Islet precursor cell (in vitro differentiated cells): ENCODE results near the gene POLR2E.

Source experiments
- DNase-seq: peaks from one replicate; pipeline ENCODE4 v3.0.0-alpha.2; 2018

POLR2E gene

DNA sequence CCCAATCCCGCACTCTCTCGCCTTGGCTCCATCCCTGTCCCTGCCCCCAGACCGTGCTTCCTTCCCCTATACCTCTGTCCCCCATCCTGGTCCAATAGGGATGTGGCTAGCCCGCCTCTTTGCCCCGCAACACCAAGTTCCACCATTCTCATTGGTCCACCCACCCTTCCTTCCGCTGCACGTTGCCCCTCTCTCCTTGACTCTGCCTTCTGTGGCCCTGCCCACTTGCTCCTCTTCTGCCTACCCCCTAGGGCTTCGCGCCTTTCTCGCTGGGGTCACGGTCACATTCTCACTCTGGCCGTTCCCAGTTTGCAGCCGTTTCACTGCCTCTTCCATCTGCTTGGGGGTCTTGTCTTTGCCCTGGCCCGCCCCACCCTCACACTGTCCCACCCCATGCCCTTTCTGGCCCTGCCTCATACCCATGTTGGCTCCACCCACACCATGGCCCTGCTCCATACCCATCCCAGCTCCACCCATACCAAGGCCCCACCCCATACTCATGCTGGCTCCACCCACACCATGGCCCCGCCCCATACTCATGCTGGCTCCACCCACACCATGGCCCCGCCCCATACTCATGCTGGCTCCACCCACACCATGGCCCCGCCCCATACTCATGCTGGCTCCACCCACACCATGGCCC is 32.7 kb downstream of the POLR2E start:
- no peak for DNase-seq

- no peak for DNase-seq
These were observed 33.2 kb downstream of the POLR2E start for GRCh38 chr19:1061987-1062386.

DNA sequence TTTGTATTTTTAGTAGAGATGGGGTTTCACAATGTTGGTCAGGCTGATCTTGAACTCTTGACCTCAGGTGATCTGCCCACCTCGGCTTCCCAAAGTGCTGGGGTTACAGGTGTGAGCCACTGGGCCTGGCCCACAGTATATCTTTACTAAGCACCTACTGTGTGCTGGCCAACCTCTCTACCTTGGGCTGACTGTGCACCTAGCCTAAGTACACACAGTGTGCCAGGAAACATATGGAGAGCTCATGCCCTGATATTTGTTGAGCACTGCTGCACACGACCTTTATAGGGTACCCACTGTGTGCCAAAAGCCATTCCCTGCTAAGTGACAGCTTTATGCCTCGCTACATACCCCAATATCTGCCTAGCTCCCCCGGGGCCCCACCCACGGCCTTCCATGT is 34.5 kb downstream of the POLR2E start:
- no peak for DNase-seq

DNA sequence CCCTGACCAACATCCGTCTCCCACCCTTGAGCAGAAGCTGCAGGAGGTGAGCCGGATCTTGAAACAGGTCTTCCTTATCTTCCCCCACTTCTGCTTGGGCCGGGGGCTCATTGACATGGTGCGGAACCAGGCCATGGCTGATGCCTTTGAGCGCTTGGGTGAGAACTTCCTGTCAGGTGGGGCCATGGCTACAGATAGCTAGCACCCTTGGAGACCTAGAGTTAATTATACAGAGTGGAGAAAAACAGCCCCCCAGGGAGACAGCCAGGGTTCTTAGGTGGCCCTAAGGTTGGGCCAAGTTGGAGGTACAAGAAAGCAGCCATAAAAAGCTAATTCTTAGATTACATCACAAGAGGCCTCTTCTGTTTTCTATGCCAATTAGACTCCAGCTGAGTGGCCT is 37.1 kb downstream of the POLR2E start:
- DNase-seq = no peak

- no peak for DNase-seq
These were observed 37.9 kb downstream of the POLR2E start for GRCh38 chr19:1057176-1057855.

- DNase-seq = no peak
These were observed 39.1 kb downstream of the POLR2E start for GRCh38 chr19:1055886-1056620.

GRCh38 chr19:1055028-1055425 is 40.1 kb downstream of the POLR2E start:
- no peak for DNase-seq

DNA sequence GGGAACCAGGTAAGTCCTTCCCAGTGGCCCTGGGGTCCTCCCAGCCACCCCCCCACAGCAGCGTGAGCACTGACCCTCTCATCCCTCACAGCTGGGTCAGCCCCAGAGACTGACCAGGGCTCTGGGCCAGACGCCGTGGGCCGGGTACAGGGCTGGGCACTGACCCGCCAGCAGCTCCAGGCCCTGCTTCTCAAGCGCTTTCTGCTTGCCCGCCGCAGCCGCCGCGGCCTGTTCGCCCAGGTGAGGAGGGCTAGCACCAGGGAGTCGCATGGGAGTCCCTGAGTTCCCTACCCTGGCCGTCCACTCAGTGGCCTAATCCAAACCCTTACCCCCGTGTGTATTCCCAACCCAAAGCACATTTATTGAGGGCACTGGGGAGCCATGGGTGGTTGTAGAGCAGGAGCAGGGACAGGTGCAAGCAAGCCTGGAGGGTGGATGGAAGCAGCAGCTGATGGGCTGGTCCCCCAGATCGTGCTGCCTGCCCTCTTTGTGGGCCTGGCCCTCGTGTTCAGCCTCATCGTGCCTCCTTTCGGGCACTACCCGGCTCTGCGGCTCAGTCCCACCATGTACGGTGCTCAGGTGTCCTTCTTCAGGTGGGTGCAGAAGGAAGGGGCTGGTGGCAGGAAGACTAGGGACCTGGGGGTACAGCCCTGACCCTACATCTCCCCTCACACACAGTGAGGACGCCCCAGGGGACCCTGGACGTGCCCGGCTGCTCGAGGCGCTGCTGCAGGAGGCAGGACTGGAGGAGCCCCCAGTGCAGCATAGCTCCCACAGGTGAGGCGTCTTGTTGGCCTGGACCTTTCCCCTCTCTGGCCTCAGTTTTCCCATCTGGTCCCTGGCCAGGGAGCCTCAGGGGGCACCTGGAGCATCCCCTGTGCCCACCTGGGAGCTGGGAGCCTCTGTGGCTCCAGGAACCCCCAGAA is 40.8 kb downstream of the POLR2E start:
- DNase-seq = no peak

- DNase-seq = no peak
These were observed 41.7 kb downstream of the POLR2E start for GRCh38 chr19:1053176-1054101.

DNA sequence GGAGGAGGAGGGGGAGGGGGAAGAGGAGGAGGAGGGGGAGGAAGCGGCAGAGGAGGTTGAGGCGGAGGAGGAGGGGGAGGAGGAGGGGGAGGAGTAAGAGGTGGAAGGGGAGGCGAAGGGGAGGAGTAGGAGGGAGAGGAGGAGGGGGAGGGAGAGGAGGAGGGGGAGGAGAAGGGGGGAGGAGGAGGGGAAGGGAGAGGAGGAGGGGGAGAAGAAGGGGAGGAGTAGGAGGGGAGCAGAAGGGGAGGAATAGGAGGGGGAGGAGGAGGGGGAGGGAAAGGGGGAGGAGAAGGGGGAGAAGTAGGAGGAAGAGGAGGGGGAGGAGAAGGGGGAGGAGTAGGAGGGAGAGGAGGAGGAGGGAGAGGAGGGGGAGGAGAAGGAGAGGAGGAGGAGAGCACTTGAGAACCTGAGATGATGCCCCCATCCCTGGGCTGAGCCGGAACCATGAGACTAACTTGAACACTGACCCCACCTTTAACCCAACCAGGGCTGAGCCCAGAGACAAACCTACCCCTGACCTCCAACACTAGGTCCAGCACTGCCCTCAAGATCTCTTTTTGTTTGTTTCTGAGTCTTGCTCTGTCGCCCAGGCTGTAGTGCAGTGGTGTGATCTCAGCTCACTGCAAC is 42.7 kb downstream of the POLR2E start:
- DNase-seq = no peak

DNA sequence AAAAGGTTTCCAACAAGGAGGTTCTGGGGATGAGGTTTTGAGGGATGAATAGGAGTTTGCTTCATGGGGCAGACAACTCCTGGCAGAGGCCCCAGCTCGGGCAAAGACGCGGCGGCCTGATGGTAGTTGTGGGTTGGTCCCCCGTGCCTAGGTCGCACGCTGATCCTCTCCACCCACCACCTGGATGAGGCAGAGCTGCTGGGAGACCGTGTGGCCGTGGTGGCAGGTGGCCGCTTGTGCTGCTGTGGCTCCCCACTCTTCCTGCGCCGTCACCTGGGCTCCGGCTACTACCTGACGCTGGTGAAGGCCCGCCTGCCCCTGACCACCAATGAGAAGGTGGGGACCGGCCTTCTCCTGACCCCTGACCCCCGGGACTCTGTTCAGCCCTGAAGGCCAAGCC is 43.4 kb downstream of the POLR2E start:
- DNase-seq = no peak

DNA sequence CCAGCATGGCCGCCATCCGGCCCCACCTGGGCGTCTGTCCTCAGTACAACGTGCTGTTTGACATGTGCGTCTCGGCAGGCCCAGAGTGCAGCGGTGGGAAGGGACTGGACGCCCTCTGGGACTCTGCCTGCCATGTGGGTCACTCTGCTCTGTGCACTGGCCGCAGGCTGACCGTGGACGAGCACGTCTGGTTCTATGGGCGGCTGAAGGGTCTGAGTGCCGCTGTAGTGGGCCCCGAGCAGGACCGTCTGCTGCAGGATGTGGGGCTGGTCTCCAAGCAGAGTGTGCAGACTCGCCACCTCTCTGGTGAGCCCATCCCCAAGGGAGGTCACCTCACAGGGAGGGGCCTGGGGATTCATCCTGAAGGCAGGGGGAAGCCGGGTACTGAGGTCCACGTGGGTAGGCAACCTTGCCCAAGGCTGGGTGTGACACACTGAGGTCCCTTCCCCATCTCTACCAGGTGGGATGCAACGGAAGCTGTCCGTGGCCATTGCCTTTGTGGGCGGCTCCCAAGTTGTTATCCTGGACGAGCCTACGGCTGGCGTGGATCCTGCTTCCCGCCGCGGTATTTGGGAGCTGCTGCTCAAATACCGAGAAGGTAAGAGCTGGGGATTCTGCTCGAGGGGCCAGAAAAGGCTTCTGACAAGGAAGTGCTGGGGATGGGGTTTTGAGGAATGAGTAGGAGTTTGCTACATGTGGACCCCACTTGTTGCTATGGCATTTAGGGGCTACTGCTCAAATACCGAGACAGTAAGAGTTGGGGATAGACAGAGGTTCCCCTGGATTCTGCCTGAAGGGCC is 44.0 kb downstream of the POLR2E start:
- no peak for DNase-seq

DNA sequence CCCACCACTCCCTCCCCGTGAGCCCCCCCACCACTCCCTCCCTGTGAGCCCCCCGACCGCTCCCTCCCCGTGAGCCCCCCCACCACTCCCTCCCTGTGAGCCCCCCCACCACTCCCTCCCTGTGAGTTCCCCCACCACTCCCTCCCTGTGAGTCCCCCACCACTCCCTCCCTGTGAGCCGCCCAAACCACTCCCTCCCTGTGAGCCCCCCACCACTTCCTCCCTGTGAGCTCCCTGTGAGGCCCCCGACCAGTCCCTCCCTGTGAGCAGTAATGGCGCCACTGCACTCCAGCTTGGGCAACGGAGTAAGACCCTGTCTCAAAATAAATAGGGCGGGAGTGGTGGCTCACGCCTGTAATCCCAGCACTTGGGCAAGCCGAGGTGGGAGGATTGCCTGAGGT is 45.4 kb downstream of the POLR2E start:
- DNase-seq = no peak

GRCh38 chr19:1049106-1049505 is 46.1 kb downstream of the POLR2E start:
- peak; percentile 50 for DNase-seq

GRCh38 chr19:1047696-1048147 is 47.5 kb downstream of the POLR2E start:
- peak; percentile 40 for DNase-seq

DNA sequence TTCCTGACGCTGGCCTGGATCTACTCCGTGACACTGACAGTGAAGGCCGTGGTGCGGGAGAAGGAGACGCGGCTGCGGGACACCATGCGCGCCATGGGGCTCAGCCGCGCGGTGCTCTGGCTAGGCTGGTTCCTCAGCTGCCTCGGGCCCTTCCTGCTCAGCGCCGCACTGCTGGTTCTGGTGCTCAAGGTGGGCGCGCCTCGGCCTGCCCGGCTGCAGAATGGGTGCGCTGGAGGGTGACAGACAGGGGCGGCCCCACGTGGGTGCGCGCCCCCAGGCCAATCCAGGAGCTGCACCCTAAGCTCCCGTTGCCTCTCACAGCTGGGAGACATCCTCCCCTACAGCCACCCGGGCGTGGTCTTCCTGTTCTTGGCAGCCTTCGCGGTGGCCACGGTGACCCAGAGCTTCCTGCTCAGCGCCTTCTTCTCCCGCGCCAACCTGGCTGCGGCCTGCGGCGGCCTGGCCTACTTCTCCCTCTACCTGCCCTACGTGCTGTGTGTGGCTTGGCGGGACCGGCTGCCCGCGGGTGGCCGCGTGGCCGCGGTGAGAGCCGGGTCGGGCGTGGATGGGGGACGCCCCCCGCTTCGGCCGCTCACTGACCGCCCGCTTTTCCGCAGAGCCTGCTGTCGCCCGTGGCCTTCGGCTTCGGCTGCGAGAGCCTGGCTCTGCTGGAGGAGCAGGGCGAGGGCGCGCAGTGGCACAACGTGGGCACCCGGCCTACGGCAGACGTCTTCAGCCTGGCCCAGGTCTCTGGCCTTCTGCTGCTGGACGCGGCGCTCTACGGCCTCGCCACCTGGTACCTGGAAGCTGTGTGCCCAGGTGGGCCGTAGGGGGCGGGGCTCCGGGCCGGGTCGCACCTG is 48.1 kb downstream of the POLR2E start:
- DNase-seq = peak; percentile 41

GRCh38 chr19:1046117-1046626 is 49.0 kb downstream of the POLR2E start:
- peak; percentile 56 for DNase-seq

GRCh38 chr19:1045247-1045603 is 50.0 kb downstream of the POLR2E start:
- peak; percentile 84 for DNase-seq
